WTC11 (cell line): ENCODE results near the gene DUSP9. TPM values are rescaled to one million over a fixed set of nuclear protein-coding genes. Genes with fewer than 3 reads are reported as not detected.

Experiments used
- ATAC-seq: fragments of 200-7000 bp; cut with Tn5 transposase; 2 replicates; pipeline ENCODE4 v1.10.0; 2021; ENCODE audit warnings: mild to moderate bottlenecking, moderate library complexity
- CTCF ChIA-PET: fragments of 300-600 bp; sonication (Branson Sonifier 250); formaldehyde crosslinking; loops from one replicate; lab custom pipeline; 2021; ENCODE audit warnings: antibody characterized with exemption; lab: Charles Lee
- POLR2A ChIA-PET: fragments of 350-600 bp; sonication (Branson Sonifier 250); formaldehyde crosslinking; loops from one replicate; lab custom pipeline; 2021; ENCODE audit warnings: antibody characterized with exemption; lab: Charles Lee
- DNase-seq: peaks from one replicate; pipeline ENCODE4 v3.0.0; 2021; ENCODE audit warnings: low spot score
- H3K27ac Mint-ChIP-seq: 2 replicates; pipeline ENCODE4 v1.8.0; 2021; ENCODE audit warnings: mixed read lengths
- H3K27me3 Mint-ChIP-seq: 2 replicates; pipeline ENCODE4 v1.8.0; 2021; ENCODE audit warnings: low read depth, mild to moderate bottlenecking, moderate library complexity, mixed read lengths
- H3K36me3 Mint-ChIP-seq: 2 replicates; pipeline ENCODE4 v1.8.0; 2021; ENCODE audit warnings: mixed read lengths
- H3K4me1 Mint-ChIP-seq: 2 replicates; pipeline ENCODE4 v1.8.0; 2022; ENCODE audit warnings: mixed read lengths
- H3K4me3 Mint-ChIP-seq: 2 replicates; pipeline ENCODE4 v1.8.0; 2021; ENCODE audit warnings: mild to moderate bottlenecking, moderate library complexity, mixed read lengths
- H3K9me3 Mint-ChIP-seq: 2 replicates; pipeline ENCODE4 v1.8.0; 2021; ENCODE audit warnings: mixed read lengths
- CREM ChIP-seq: sonication (generic); formaldehyde crosslinking; IDR thresholded peaks from 2 replicates; pipeline ENCODE4 v1.8.1; 2022; ENCODE audit warnings: mild to moderate bottlenecking, missing genetic modification reagents, moderate library complexity
- FOXP1 ChIP-seq: sonication (generic); formaldehyde crosslinking; IDR thresholded peaks from 2 replicates; pipeline ENCODE4 v1.8.0; 2022; ENCODE audit warnings: missing genetic modification reagents, mild to moderate bottlenecking, moderate library complexity, borderline replicate concordance
- HMGA2 ChIP-seq: fragments of 250-450 bp; sonication (Bioruptor Pico); IDR thresholded peaks from 2 replicates; pipeline ENCODE4 v1.4.0; 2021; ENCODE audit warnings: mild to moderate bottlenecking, moderate library complexity
- MYBL2 ChIP-seq: sonication (generic); formaldehyde crosslinking; IDR thresholded peaks from 2 replicates; pipeline ENCODE4 v1.8.1; 2023; ENCODE audit warnings: mild to moderate bottlenecking, moderate library complexity, missing genetic modification reagents
- NR3C1 ChIP-seq: sonication (generic); formaldehyde crosslinking; conservative IDR thresholded peaks from 2 replicates; pipeline ENCODE4 v1.8.1; 2023; ENCODE audit warnings: low read depth, mild to moderate bottlenecking, missing genetic modification reagents
- ZNF219 ChIP-seq: sonication (generic); formaldehyde crosslinking; IDR thresholded peaks from 2 replicates; pipeline ENCODE4 v1.8.0; 2023; ENCODE audit warnings: missing genetic modification reagents, mild to moderate bottlenecking, borderline replicate concordance
- total RNA-seq: library from RNA; stranded (reverse); gene quantifications from 3 replicates; pipeline ENCODE4 v1.2.3, GENCODE V29; 2021
- TF ChIP-seq, protein P1 (sequence below): sonication (generic); formaldehyde crosslinking; IDR thresholded peaks from 2 replicates; pipeline ENCODE4 v1.8.0; 2022; ENCODE audit warnings: mild to moderate bottlenecking, missing genetic modification reagents
- TF ChIP-seq, protein P2 (sequence below): sonication (generic); formaldehyde crosslinking; IDR thresholded peaks from 2 replicates; pipeline ENCODE4 v1.8.0; 2022; ENCODE audit warnings: missing genetic modification reagents
- TF ChIP-seq, protein P3 (sequence below): sonication (generic); formaldehyde crosslinking; IDR thresholded peaks from 2 replicates; pipeline ENCODE4 v1.8.0; 2022; ENCODE audit warnings: mild to moderate bottlenecking, missing genetic modification reagents
- TF ChIP-seq, protein P4 (sequence below): fragments of 250-450 bp; sonication (Bioruptor Pico); conservative IDR thresholded peaks from 2 replicates; pipeline ENCODE4 v1.9.0; 2021; ENCODE audit warnings: mild to moderate bottlenecking

The DUSP9 gene
- total RNA-seq, 1 experiment from 2014 or later = 2.5 TPM

DNA sequence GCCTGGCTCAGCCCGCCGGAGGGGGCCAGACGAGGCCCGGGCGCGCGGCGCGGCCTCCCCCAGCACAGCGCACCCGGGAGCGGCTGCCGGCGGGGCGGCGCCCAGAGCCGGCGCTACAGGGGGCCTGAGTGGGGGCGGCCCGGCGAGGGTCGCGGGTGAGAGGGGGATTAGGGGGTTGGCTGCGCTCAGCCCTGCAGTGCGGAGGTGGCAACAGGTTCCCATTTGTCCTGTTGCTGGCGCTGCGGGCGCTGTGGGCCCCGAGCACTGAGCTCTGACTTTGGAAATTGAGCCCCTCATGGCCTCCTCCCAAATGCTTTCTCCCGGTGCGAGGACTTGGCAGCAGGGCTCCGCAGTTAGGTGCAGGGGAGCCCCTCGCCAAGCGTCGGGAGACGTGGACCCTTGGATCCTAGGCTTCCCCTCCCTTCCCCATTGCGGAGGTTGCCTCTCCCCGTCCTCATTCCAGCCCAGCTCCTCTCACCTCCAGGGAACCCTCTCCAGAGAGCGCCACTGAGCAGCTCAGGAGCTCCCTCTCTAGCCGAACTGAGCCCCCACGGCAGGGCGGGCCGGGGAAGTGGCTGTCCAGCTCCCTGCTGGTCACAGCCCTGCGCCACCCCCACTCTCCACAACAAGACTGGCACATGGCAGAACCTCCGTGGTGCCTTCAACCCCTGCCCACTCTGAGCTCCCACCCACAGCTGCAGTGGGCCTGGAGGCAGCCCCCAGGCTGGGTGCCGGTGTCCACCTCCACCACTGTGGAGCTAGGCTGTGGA, 2.5 kb upstream of the DUSP9 start:
- ChIA-PET POLR2A (interaction anchor here (0.7 kb wide), 1 partner anchor 24 kb away, joined by 3 read pairs; no protein-coding TSS in a partner anchor), CTCF (interaction anchor here (0.6 to 10.6 kb wide), 43 partner anchors 8 to 612 kb away, joined by 3 to 153 read pairs (median 4); partner anchors contain the start of gene SLC6A8)
- H3K4me1 Mint-ChIP-seq = peaks cover 10% of the 10 kb centered on the region
- peak; percentile 51 for ATAC-seq
- no peaks in the 10 kb centered on the region for H3K9me3 Mint-ChIP-seq
- peak overlapping the region; percentile 61 for H3K4me3 Mint-ChIP-seq
- H3K27ac Mint-ChIP-seq = no peak overlapping the region
- TF ChIP-seq MYBL2 (CRISPR knock-in tag) (no peak), FOXP1 (CRISPR knock-in tag) (no peak), NR3C1 (CRISPR knock-in tag) (no peak)
- TF ChIP-seq, protein P1, sequence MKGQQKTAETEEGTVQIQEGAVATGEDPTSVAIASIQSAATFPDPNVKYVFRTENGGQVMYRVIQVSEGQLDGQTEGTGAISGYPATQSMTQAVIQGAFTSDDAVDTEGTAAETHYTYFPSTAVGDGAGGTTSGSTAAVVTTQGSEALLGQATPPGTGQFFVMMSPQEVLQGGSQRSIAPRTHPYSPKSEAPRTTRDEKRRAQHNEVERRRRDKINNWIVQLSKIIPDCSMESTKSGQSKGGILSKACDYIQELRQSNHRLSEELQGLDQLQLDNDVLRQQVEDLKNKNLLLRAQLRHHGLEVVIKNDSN (CRISPR knock-in tag) = no peak
- peak; percentile 47 for DNase-seq
- H3K36me3 Mint-ChIP-seq = no peaks in the 10 kb centered on the region
- peaks cover 81% of the 10 kb centered on the region for H3K27me3 Mint-ChIP-seq

DNA sequence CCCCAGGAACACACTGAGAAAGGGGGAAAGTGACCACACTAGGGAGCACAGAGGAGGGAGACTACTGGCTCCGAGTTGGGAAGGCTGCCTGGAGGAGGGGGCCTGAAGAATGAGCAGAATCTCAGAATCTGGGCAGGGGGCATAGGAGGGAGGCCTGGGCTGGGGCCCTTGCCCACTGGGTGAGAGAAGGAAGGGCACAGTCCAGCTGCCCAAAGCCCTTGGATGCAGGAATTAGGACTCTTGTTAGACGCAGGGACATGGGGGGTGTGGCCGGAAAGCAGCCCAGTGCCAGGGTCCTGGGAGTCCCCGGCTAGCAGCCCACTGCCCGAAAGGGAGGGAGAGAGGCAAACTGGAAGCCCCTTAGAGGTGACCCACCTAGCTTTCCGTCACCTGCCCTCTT, 1.9 kb upstream of the DUSP9 start:
- no peak for ATAC-seq
- no peak overlapping the region for H3K27ac Mint-ChIP-seq

More for the DNA sequence above, 1.9 kb upstream of the DUSP9 start:
- ChIA-PET CTCF (interaction anchor here (0.8 to 10.6 kb wide), 31 partner anchors 8 to 612 kb away, joined by 3 to 153 read pairs (median 6); no protein-coding TSS in a partner anchor), POLR2A (no interaction called here)
- Mint-ChIP-seq H3K4me1 (peaks cover 10% of the 10 kb centered on the region), H3K36me3 (no peaks in the 10 kb centered on the region), H3K4me3 (no peak overlapping the region), H3K9me3 (no peaks in the 10 kb centered on the region), H3K27me3 (peaks cover 82% of the 10 kb centered on the region)
- DNase-seq = no peak
- no peak for TF ChIP-seq ZNF219 (CRISPR knock-in tag)
- no peak for TF ChIP-seq CREM (CRISPR knock-in tag)
- TF ChIP-seq, protein P2, sequence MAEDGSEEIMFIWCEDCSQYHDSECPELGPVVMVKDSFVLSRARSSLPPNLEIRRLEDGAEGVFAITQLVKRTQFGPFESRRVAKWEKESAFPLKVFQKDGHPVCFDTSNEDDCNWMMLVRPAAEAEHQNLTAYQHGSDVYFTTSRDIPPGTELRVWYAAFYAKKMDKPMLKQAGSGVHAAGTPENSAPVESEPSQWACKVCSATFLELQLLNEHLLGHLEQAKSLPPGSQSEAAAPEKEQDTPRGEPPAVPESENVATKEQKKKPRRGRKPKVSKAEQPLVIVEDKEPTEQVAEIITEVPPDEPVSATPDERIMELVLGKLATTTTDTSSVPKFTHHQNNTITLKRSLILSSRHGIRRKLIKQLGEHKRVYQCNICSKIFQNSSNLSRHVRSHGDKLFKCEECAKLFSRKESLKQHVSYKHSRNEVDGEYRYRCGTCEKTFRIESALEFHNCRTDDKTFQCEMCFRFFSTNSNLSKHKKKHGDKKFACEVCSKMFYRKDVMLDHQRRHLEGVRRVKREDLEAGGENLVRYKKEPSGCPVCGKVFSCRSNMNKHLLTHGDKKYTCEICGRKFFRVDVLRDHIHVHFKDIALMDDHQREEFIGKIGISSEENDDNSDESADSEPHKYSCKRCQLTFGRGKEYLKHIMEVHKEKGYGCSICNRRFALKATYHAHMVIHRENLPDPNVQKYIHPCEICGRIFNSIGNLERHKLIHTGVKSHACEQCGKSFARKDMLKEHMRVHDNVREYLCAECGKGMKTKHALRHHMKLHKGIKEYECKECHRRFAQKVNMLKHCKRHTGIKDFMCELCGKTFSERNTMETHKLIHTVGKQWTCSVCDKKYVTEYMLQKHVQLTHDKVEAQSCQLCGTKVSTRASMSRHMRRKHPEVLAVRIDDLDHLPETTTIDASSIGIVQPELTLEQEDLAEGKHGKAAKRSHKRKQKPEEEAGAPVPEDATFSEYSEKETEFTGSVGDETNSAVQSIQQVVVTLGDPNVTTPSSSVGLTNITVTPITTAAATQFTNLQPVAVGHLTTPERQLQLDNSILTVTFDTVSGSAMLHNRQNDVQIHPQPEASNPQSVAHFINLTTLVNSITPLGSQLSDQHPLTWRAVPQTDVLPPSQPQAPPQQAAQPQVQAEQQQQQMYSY = no peak
- TF ChIP-seq, protein P3, sequence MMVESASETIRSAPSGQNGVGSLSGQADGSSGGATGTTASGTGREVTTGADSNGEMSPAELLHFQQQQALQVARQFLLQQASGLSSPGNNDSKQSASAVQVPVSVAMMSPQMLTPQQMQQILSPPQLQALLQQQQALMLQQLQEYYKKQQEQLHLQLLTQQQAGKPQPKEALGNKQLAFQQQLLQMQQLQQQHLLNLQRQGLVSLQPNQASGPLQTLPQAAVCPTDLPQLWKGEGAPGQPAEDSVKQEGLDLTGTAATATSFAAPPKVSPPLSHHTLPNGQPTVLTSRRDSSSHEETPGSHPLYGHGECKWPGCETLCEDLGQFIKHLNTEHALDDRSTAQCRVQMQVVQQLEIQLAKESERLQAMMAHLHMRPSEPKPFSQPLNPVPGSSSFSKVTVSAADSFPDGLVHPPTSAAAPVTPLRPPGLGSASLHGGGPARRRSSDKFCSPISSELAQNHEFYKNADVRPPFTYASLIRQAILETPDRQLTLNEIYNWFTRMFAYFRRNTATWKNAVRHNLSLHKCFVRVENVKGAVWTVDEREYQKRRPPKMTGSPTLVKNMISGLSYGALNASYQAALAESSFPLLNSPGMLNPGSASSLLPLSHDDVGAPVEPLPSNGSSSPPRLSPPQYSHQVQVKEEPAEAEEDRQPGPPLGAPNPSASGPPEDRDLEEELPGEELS = no peak
- TF ChIP-seq HMGA2 (CRISPR knock-in tag) = no peak
- TF ChIP-seq, protein P4, sequence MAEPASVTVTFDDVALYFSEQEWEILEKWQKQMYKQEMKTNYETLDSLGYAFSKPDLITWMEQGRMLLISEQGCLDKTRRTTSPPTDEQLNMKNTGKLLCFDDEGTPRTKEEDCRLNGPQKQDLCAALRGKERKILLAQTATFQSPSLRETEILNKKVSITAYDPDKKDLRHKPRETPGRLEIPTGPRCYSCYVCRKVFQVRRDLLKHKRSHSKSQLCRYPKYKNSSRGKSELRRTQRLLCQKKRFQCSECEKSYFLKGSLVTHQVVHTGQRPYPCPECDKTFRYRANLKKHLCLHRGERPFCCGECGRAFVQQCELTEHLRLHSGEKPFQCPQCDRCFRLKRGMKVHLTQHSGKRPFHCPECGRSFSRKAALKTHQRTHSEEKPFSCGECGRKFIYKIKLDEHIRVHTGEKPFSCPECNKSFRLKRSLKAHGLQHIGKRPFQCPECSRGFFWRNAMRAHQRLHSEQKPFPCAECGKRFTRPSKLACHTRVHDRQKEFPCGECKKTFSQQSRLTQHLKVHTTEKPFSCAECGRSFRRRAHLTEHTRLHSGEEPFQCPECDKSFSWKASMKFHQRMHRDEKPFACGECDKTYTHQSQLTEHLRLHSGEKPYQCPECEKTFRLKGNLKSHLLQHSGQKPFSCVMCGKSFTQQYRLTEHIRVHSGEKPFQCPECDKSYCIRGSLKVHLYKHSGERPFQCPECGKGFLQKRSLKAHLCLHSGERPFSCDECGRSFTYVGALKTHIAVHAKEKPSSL (CRISPR knock-in tag) = no peak
